Fibroblast of skin of back (primary cell): Measurements from ENCODE around the gene CFAP99.
"Not testable (repeated sequence)": the region's sequence is repeated elsewhere in the genome, so short reads cannot be mapped to it uniquely, and the experiment has no call there.

Experiments used
- DNase-seq: peaks from one replicate; pipeline ENCODE4 v3.0.0-alpha.2; 2013

The CFAP99 gene

GRCh38 chr4:2449051-2449450 lies 30.3 kb downstream of the CFAP99 start:
- no peak for DNase-seq

DNA sequence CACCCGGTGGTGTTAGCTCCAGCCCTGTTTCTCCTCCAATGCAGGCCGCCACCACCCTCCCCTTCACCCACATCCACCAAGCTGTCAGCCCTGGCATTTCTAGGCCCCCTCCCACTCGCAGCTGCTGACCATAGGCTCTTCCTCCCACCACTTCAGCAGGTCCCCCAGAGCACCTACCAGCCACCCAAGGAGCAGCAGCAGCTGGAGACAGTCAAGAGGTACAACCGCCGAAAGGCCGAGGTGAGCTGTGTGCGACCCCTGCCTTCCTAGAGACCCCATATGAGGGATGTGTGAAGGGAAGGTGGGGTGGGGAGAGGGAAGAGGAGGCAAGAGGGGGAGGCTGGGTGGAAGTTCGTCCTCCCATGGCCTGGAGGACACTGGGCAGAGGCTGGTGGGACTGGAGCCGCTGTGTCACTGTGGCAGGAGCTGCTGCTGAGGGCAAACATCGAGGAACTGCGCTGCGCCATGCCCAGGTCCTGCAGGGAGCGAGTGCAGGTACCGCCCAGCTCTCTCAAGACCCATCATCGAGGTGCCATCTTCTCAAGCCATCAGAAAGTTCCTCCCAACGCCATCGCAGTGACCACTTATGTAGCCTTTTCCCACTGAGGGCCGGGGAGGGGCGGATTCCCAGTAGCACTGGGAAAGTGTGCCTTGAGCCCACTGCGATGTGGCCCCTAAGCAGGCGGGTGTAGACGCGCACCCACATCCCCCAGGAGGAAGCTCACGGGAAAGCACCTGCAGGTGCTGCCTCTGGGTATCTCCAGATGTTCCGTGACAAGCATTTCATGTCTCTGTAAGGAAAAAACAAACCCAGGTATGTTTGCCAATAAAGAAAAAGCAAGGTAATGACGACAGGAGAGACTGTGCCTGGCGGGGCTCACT lies 31.0 kb downstream of the CFAP99 start:
- DNase-seq: no peak

DNA sequence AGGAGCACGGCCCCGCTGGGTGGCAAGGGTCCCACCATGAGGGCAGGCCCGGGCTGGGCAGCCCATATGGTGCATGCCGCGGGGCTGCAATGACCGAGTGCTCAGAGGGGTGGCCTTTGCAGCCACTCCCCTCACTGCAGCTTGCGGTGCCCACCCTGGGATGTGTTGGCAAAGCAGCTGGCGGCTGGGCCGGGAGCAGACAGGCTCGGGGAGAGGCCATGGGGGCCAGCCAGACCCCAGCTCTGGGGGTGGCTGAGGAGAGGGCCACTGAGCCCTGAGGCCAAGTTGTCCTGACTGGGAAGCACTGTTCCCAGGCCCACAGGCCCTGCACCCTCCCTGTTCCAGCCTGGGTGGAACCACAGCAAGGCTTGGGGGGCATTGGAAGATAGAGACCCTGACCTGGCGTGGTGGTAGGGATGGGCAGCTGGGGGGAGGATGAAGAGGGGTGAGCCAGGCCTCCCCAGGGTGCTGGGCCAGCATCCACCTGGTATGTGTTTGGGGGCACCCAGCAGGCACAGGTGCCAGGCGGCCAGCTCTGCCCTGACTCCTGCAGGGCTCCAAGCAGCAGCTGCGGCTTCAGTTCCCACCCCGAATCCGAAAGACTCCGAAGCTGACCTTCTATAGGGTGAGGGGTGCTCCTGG lies 31.8 kb downstream of the CFAP99 start:
- DNase-seq: no peak

GRCh38 chr4:2451036-2451520 lies 32.3 kb downstream of the CFAP99 start:
- no peak for DNase-seq

GRCh38 chr4:2451821-2452785 lies 33.3 kb downstream of the CFAP99 start:
- DNase-seq: no peak

DNA sequence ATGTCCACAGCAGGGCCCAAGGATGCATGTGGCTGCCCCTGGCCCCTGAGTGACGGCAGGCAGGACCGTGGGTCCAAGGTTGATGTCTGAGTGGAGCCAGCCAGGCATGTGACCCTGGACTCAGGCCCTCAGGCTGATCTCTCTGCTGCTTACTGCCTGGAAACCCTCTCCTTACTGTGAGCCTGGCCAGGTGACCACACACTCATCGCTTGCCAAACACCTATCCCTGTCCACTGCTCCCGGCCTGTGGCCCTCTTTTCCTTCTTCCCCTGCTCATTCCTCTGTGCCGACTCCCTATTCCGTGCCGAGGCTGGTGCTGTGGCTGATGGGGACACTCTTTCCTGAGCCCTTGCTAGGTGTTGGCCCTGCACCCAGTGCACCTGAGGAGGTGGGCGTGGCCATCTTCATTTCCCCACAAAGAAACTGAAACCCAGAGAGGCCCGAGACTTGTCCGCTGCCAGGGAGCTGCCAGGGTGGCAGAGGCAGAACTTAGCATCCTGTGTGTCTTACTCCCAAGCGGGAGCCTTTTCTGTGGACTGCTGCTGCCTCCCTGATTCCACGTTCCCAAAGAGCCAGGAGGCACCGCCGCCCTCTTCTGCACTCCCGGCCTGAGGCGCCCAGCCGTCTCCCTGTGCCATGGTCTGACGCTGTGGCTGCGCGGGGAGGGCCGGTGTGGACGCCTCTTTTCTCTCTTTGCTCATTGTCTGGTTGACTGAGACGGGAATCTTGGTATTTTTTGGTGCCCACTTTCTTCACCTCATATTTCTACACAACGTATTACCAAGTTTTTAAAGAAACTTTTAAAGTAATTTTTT lies 38.9 kb downstream of the CFAP99 start:
- no peak for DNase-seq

GRCh38 chr4:2458546-2459491 lies 40.1 kb downstream of the CFAP99 start:
- no peak for DNase-seq

GRCh38 chr4:2459589-2460349 lies 41.0 kb downstream of the CFAP99 start:
- no peak for DNase-seq

- DNase-seq: no peak
These were observed 42.6 kb downstream of the CFAP99 start for GRCh38 chr4:2461246-2461960.

- peak; percentile 74 for DNase-seq
These were observed 43.6 kb downstream of the CFAP99 start for GRCh38 chr4:2462218-2462991.

- no peak for DNase-seq
These were observed 44.4 kb downstream of the CFAP99 start for GRCh38 chr4:2462992-2463762.

- no peak for DNase-seq
These were observed 46.3 kb downstream of the CFAP99 start for GRCh38 chr4:2465032-2465431.

DNA sequence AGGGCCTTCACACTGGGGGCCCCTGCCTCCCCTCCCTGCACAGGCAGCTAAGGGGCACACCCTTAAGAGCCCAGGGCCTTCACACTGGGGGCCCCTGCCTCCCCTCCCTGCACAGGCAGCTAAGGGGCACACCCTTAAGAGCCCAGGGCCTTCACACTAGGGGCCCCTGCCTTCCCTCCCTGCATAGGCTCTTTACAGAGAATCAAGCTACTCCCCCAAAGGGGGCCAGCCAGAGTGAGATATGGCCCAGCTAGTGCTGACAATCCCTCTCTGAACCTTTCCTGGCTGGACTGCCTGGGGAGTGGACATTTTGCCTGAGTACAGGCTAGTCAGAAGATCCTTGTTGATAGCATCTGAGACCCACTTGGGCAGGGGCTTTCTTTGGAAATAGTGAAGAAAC lies 46.8 kb downstream of the CFAP99 start:
- DNase-seq: not testable (repeated sequence)

GRCh38 chr4:2468456-2469191 lies 49.9 kb downstream of the CFAP99 start, which contains the start of gene RNF4:
RNF4 (plus strand) TSS chr4:2469106; CDS start chr4:2490494, 21,388 bp downstream.
- DNase-seq: peak; percentile 97

GRCh38 chr4:2469192-2469984 lies 50.6 kb downstream of the CFAP99 start:
- peak; percentile 48 for DNase-seq

DNA sequence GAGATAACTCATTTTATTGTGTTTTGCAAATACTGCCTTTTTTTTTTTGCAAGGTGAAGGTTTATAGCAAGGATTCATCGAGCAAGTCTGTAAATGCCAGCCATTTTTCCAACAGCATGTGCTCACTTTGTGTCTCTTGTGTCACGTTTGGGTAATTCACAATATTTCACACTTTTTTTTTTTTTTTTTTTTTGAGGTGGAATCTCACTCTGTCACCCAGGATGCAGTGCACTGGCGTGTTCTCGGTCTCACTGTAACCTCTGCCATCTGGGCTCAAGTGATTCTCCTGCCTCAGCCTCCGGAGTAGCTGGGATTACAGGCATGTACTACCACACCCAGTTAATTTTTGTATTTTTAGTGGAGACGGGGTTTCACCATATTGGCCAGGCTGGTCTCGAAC lies 52.0 kb downstream of the CFAP99 start:
- no peak for DNase-seq
